GM18909 (cell line): Measurements from ENCODE around the gene PRDX4.
A peak's percentile ranks its signal among the peaks of the same experiment; 100 is the strongest.
"Not testable (repeated sequence)": the region's sequence is repeated elsewhere in the genome, so short reads cannot be mapped to it uniquely, and the experiment has no call there.

Experiments
- ATAC-seq: cut with Tn5 transposase; IDR thresholded peaks from one replicate; pipeline ENCODE4 v1.9.1; 2021; ENCODE audit warnings: mild to moderate bottlenecking; ENCODE audit not compliant: unreplicated experiment, poor library complexity

Gene PRDX4

DNA sequence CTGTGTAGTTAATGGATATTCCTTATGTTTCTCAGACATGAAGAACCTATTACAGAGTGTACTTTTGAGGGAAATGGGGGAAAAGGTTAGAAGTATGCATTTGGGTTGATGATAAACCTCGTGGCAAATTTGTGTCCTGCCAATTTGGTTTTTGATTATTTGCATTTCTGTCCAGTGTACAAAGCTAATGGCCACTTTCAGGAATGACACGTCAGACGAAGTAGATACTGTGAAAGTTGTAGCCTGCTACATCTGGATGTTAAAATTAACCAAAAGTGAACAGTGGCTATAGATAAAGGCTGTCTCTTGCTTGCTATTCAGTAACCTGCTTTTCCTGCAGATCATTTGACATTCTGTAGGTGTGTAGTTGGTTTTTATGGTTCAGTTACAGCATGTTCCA, 1.0 kb downstream of the PRDX4 start:
- peak; percentile 43 for ATAC-seq

DNA sequence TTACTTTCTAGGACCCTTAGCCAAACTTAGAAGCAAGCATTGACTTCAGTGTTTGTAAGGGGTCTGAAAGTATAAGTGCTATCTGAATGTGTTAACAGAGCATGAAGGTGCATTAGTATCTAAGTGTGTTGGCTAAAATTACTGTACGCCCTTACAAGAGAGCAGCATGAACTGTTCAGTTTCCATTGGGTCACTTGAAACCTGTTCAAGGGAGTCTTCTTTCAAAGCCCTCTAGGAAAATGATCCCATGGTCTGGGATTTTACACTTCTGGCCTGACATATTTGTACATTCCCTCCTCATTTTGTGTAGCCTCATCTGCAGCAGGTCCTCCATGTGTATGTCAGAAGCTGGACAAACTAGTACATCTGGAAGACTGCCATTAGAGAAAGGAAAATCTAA, 3.2 kb downstream of the PRDX4 start:
- ATAC-seq, result no peak

DNA sequence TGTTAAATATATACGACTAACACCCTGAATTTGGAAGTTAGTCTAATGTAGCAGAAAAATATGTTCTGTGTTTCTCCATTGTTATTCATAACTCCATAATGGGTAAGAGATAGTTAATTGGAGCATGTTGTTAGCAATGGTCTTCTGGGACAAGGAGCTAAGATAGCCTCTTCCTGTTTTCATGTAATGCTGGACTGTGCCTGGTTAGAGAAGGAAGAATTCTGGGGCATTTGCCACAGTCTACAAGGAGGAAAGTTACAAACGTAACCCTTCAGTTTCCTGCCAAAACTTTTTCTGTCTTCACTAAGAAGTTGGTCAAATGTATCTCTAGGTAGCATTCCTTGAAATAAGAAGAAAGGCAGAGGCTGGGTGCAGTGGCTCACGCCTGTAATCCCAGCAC, 5.8 kb downstream of the PRDX4 start:
- ATAC-seq, result no peak

DNA sequence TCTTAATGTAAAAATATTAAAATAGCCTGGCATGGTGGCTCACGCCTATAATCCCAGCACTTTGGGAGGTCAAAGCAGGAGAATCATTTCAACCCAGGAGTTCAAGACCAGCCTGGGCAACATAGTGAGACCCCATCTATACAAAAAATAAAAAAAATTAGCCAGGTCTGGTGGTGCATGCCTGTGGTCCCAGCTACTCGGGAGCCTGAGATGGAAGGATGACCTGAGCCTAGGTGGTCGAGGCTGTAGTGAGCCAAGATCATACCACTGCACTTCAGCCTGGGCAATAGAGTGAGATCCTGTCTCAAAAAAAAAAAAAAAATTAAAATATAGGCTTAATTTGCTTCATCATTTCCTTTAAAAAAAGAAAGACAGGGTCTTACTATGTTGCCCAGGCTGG, 9.2 kb downstream of the PRDX4 start:
- ATAC-seq, result not testable (repeated sequence)

DNA sequence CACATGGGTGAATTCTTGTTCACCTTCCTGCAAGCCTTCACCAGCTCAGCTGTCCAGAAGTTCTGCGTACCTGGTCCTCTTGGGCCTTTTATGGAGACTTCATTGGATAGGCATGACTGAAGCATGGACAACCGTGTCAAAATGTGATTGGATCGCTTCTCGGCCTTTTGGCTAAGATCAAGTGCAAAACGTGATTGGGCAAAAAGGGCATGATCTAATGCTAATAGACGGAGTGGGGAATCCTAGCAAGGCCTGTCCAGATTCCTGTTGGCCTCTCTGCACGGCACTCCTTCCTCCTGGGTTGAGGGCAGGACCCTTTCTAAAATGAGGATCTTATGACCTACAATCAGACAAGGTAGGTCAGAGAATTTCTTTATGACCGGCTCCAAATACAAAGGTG, 24.9 kb downstream of the PRDX4 start:
- ATAC-seq, result no peak

DNA sequence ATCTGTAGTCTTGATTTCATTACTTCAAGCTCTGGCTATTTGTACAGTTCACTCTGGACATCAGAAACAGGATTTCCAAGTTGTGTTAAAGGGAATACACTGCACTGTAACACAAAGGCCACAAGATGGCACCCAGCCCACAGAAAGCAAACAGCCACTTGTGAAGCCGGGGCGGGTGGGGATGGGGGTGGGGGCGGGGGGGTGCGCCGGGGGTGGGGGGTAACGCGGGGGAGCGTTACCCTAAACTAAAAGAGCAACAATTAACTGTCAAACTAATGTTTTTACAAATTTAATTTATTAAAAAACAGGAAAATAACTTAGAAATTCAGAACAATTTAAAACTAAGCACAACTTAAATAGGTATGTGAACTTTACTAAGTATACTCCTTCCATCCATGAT, 27.3 kb downstream of the PRDX4 start:
- peak; percentile 71 for ATAC-seq

DNA sequence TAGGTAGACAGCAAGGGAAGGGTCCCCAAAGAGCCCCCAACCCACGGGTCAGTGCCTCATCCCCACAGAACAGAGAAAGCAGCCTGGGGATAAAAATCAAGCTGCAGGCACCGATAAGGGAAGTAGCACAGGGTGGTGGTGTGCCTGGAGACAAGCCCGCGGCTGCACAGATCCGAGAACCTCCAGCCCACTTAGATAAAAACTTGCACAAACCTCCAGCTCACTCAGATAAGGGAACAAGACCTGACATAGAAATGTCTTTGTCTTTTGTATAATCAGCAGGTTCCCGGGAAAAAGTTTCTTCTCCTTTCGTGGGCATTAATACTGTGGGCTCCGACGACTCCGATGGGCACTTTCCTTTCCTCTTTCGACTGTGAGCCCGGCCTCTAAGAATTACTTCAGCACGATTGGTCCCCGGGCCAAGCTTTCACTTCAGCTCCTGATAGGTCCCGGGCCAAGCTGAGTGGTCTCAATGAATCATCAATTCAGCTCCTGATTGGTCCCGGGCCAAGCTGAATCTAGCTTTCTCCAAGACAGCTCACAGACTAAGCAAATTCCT, 32.4 kb downstream of the PRDX4 start:
- ATAC-seq, result peak; percentile 84

DNA sequence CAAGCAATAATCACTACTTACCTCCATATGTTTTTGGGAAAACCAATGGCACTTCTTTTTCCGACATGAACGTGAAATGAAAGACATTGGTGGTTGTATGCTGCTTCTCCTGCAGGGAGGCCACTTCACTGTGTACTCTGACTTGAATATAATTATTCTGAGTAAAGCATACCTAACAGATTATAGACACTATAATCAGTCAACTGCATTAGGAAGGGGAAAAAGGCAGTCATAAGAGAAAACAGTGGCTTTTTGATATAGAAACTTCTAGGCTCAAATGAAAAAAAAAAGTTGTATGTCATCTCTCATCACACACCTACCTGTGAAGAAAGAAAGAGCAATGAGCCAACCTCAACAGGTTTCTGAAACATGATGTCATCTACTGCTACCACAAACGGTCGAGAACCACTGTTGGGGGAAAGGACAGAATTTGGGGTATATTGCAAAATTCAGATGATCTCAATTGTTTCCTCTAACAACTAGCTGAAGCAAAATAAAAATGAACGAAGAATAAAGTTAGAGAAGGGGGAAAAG, 37.4 kb downstream of the PRDX4 start:
- ATAC-seq, result no peak

DNA sequence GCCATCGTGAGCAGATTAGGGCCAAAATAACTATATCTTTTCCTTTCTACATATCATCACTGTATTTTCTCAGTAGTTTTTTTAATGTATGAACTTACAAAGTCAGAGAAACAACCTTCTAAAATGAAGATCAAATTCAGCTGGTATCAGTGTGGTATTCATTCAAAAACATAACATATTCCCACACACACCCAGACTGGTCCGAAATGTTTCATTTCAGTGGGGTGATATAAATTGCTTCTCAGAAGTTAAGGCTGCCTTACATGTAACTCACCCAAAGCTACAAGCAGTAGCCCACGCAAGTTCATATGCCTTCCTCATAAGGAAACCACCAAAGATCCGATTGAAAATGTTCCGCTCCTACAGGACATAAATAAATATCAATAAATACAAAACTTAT, 37.9 kb downstream of the PRDX4 start:
- ATAC-seq, result no peak

DNA sequence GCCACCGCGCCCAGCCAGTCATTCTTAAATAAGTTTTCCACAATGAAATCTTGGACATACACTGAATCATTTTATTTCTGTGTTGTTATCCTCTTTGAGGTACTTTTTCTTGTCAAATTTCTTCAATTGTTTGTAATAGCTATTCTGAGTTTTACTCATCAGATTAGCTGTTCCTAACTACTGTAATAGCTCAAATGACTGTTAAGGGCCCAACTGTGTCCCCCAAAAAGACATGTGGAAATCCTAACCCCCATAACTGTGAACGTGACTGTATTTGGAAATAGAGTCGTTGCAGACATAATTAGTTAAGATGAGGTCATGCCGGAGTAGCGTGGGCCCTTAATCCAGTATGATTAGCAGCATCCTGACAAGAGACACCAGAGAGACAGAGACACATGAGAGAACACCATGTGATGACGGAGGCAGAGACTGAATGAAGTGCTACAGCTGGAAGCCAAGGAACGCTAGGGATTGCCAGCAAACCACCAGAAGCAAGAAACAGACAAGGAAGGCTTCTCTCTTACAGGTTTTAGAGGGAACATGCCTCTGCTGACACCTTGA, 52.9 kb downstream of the PRDX4 start:
- no peak for ATAC-seq

DNA sequence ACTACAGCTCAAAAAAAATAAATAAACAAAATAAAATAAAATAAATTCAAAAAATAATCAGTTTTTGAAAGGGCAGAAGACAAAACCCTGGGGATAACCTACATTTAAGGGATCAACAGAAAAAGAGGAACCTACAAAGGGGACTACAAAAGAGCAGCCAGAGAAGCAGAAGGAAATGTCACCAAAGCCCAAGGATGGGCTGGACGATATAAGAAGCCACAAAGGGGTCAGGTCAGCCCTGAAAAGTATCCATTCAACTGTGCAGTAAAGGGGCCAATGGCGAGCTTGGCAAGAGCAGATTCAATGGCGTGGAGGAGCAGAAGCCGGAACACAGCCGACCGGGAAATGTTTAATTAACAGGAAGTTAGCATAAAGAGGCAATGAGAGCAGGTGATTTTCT, 58.9 kb downstream of the PRDX4 start:
- no peak for ATAC-seq

DNA sequence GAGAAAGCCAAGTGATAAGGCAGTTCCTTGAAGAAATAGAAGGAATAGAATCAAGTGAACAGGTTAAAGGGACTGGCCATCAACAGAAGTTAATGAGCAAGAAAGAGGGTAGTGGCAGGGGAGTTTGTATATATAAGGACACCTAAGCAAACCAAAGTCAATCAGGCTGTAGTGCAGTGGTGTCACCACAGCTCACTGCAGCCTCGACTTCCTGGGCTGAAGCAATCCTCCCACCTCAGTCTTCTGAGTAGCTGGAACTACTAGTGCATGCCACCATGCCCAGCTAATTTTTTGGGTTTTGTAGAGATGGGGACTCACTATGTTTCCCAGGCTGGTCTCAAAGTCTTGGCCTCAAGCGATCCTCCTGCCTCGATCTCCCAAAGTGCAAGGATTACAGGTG, 59.9 kb downstream of the PRDX4 start:
- no peak for ATAC-seq

DNA sequence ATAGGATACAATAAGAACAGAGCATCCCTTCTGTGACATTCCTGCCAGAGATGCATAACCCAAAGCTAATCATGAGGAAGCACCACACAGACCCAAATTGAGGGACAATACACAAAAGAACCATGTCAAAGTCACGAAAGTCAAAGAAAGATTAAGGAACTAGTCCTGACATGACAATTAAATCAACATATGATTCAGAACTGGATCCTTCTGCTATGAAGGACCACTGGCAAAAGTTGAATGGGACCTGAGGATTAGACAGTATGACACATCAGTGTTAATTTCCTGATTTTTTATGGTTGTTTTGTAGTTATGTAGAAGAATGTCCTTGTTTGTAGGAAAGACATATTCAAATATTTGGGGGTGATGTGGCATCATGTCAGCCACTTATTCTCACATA, 61.9 kb downstream of the PRDX4 start:
- no peak for ATAC-seq

DNA sequence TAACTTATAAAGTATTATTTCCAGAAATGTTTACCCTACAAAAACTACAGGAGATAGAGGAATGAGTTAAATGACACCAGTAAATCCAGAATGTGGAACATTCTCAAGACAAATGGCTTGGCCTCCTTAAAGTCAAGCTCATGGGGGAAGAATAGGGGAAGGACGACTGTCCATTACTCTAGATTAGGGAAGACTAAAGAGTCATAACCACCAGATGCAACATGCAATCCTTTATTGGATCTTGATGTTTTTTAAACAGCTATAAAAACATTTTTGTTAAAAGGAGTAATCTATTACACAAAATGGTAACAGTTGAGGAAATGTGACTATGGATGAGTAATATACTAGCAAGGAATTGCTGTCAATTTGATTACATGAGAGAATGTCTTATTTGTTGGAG, 64.7 kb downstream of the PRDX4 start:
- no peak for ATAC-seq

DNA sequence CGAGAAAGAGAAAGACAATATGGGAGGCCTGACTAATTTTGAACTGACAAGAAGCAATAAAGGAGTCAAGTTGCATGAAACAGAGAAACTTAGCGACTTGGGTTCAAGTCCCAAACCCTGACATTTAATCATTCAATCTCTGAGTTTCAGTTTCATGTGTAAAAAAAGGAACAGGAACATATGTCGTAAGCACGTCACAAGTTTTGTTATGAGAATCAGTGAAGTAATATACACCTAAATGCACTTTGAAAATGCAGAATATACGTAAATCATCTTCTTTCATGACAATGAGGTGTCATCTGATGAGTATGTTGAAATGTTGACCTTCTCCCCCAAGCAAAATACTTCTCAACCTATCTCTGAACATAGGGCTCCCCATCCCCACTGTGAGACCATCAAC, 65.4 kb downstream of the PRDX4 start:
- peak; percentile 89 for ATAC-seq
